GM21723 (cell line): ENCODE measurements around the gene RAB3GAP2.
"Not testable (repeated sequence)": the region's sequence is repeated elsewhere in the genome, so short reads cannot be mapped to it uniquely, and the experiment has no call there.

ENCODE experiments used
- ATAC-seq: cut with Tn5 transposase; IDR thresholded peaks from one replicate; pipeline ENCODE4 v1.9.1; 2021; ENCODE audit warnings: mild to moderate bottlenecking, moderate library complexity; ENCODE audit not compliant: unreplicated experiment

Gene RAB3GAP2

DNA sequence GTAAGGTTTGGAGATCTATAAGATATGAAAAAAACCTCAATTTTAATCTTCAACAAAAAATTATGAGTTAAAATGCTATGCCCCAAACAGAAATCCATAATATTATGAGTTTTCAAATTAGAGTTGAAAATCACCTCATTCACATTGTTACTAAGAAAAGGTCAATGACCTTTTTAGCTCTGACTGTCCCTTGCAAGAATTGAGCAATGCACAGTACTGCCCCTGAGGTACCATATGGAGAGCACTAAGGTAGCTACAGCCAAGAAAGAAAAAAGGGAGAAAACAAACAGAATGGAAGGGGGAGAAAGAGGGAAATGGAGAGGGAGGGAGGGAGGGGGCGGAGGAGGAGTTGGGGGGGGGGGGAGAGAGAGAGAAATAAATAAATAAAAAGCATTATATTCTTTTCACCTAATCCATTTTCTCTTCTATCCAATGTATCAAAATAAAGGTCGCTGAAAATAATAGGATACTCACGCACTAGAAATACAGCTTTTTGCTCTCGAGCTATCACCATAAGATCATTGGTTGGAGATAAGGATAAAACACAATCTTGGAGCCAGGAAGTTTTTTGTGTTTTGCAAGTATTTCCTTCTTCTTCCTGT lies 58.8 kb downstream of the RAB3GAP2 start:
- ATAC-seq: no peak

GRCh38 chr1:220207411-220207810 lies 64.8 kb downstream of the RAB3GAP2 start:
- no peak for ATAC-seq

- not testable (repeated sequence) for ATAC-seq
Measured at GRCh38 chr1:220204758-220205157, 67.5 kb downstream of the RAB3GAP2 start.

- no peak for ATAC-seq
Measured at GRCh38 chr1:220203816-220204215, 68.4 kb downstream of the RAB3GAP2 start.

- no peak for ATAC-seq
Measured at GRCh38 chr1:220198186-220199005, 73.9 kb downstream of the RAB3GAP2 start.

DNA sequence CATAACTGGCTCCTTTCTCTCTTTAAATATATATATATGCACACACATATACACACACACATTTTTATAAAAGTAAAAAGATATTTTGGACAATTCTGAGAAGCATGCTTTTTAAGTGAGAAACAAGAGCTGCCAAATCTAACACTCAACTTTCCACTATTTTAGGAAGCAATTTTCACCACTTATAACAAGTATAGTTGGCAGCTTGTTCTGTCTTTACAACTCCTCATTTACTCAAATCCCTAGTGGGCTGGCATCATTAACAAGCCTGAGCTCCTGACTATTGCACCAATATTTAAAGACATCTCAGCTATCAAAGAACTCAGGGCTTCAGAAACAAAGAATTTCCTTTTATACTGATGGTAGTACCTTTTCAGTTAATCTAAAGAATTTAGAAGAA lies 76.6 kb downstream of the RAB3GAP2 start:
- ATAC-seq: no peak

GRCh38 chr1:220189750-220190347 lies 82.4 kb downstream of the RAB3GAP2 start:
- peak; percentile 57 for ATAC-seq

DNA sequence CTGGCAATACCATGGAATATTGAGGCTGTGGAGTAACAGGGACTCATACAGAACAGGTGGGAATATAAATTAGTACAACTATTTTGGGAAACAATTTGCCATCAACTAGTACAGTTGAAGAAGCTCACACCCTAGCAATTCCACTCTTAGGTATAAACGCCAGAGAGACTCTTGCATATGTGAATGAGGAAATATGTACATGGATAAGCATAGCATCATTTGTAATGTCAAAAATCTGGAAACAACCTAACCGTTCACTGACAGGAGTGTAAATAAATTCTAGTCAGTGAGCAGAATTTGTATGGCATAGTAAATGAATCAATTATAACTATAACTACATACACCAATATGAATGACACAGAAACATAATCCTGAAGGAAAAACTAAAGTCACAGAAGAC lies 83.7 kb downstream of the RAB3GAP2 start:
- ATAC-seq: no peak

- no peak for ATAC-seq
Measured at GRCh38 chr1:220186752-220187151, 85.5 kb downstream of the RAB3GAP2 start.

GRCh38 chr1:220184506-220184905 lies 87.7 kb downstream of the RAB3GAP2 start:
- ATAC-seq: no peak

GRCh38 chr1:220182656-220183055 lies 89.6 kb downstream of the RAB3GAP2 start:
- ATAC-seq: no peak

DNA sequence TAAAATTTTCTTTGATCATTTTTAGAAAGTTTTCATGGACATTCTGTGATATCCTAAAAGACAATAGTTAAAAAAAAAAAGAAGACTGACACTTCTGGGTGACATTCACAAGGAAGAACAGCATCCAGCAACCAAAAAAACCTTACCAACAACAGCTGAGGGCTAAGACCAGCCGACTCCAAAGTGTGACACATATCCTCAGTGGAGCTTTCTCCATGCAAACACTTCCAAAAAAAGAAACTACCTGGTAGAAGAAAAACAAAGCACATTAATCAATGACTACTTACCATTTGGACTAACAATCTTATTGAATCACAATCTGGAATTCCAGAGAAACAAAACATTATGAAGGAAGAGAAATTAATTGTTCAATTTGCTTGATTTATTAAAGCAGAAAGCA lies 90.1 kb downstream of the RAB3GAP2 start:
- no peak for ATAC-seq

GRCh38 chr1:220176540-220176939 lies 95.7 kb downstream of the RAB3GAP2 start:
- no peak for ATAC-seq

GRCh38 chr1:220170836-220171526 lies 101.3 kb downstream of the RAB3GAP2 start:
- no peak for ATAC-seq

GRCh38 chr1:220169887-220170286 lies 102.4 kb downstream of the RAB3GAP2 start:
- ATAC-seq: not testable (repeated sequence)

GRCh38 chr1:220166853-220167252 lies 105.4 kb downstream of the RAB3GAP2 start:
- no peak for ATAC-seq

DNA sequence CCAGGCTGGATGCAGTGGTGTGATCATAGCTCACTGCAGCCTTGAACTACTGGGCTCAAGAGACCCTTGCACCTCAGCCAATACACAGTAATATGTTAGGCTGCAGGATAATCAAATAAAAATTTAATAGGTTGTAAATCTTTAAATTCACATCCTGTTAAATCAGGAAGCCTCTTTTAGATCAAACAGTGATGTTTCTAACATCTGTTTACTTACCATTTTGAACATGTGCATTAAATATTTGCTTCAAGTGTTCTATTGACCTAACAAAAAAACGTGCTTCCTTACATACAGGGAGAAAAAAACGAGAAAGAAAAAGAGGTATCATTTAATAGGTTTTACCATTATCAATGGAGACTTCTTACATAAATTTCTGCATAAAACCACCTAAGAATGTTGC lies 107.7 kb downstream of the RAB3GAP2 start:
- ATAC-seq: no peak

DNA sequence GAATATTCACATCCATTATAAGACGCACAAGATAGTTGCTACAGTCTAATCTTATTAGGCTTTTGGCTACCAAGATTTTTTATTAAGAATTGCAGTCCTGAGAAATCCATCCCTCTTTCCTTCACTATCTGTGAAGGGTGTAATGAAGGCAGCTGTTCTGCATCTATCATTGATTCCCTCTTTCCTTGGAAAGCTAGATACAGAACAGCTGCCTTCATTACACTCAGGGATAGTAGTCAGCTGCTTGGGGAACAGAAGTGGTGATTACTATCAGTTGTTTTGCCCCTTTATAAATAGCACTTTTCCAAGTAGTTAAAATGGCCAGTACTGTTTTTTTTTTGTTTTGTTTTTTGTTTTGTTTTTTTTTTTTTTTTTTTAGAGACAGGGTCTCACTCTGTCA lies 108.1 kb downstream of the RAB3GAP2 start:
- no peak for ATAC-seq

GRCh38 chr1:220160027-220160426 lies 112.2 kb downstream of the RAB3GAP2 start:
- ATAC-seq: no peak

DNA sequence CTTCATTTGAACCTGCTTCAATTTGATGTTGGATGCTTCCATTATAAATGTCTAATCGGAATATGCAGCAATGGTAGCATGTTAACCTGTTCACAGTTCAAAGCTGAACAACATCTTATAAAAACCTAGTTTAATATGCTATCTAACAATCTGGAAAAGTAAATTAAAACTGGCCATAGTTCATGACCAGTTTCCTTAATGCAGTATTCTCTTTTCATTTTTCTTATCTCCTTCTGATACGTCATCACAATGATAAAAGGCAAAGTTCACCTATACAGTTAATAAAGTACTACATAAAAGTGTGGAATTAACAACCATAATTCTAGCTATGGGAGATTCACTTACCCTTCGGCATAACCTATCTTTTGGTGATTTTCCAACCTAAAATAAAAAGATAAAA lies 113.2 kb downstream of the RAB3GAP2 start:
- ATAC-seq: no peak

- not testable (repeated sequence) for ATAC-seq
Measured at GRCh38 chr1:220158530-220158929, 113.7 kb downstream of the RAB3GAP2 start.
